T-helper 22 cell (primary cell): ENCODE measurements around the gene NUP37.

Experiments
- DNase-seq: peaks from one replicate; pipeline ENCODE4 v3.0.0-alpha.2; 2020; ENCODE audit warnings: low read depth

NUP37 gene

GRCh38 chr12:102026728-102027127, 93.2 kb downstream of the NUP37 start:
- DNase-seq: no peak

DNA sequence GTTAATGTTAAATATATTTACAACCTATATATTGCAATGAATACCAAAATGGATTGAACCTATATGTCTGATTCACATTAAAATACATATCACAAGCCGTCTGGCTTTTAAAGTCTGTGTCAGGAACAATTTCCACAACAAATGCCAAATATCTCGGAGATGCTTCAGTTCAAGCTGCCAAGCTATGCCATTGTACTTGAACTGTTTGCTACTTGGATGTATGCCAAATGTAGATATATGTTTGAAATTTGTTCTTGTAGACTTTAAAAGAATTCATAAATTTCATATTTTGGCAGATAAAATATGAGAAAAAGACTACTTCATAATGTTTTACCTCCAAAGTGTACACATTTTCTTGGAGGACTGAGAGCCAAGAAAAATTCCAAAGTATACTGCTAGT, 95.1 kb downstream of the NUP37 start:
- no peak for DNase-seq

DNA sequence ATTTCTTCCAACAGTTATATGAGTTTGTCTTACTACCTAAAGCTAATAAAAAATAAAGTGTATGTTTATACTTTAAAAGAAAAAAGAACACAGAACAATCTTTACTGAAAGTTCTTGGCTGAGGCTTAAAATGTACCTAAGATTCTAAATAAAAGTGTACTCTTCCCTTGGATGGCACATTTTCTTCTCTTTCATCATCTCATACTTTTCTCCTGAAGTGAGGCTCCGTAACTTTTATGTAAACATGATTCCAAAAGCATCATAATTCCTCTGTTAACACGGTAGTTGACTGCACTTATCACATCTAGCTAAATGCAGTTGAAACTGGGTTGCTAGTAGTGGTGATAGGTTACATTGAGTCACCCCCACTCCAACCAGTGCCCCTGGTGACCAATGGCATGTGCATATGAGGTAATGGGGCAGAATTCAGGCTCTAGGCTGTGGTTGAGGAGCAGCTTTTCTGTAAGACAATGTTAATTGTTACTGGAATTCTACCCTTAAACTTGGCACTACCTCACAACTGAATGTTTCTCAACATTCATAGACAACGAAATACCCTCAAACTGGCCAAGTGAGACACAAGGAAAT, 96.5 kb downstream of the NUP37 start:
- no peak for DNase-seq
